HG03108 (cell line): ENCODE measurements around the gene CAMTA1.

Experiments used
- ATAC-seq: cut with Tn5 transposase; IDR thresholded peaks from one replicate; pipeline ENCODE4 v1.9.1; 2021; ENCODE audit warnings: moderate library complexity; ENCODE audit not compliant: unreplicated experiment

Gene CAMTA1

DNA sequence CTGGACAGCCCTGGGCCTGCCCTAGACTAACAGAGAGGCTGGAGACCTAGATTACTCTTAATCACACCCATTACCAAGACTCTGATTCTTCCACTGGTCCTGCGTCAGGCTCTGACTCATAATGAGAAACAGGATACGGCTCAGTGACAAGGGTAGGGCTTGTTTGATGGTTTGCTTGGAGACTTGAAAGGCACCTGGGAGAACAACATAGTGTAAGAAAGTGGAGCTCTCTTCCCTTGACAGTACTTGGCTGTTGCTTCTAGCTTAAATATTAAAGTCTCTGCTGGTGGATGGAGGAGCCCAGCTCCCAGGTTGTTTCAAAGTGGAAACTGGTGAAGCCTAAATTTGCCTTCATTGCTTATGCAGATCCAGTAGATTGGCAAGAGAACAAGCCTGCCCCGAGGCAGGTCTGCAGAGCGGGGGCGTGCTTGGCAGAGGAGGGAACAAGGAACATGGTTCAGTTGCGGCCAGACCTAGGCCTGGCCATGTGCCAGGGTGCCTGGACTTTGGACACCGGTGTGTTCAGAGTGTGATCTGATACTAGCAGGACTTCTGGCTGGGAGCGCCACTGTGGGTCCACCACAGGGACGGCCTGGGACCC, 480.6 kb downstream of the CAMTA1 start:
- no peak for ATAC-seq

DNA sequence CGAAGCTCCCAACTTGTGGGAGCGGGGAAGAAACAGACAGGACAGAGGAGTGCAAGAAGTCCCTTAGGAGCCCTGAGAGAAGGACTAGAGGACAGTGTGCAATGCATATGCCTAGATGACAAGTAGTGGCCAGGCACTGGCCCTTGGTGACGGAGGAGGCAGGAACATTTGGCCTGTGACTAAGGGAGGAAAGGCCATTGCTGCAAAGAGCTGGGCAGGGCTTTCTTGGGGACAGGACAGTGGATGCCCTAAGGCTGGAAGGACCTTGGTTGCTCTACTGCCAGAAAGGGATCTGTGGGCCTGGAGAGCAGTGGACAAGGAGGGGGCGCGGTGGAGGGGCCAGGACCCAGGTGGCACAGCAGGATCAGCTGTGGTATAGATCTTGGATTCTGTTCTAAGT, 481.3 kb downstream of the CAMTA1 start:
- no peak for ATAC-seq

DNA sequence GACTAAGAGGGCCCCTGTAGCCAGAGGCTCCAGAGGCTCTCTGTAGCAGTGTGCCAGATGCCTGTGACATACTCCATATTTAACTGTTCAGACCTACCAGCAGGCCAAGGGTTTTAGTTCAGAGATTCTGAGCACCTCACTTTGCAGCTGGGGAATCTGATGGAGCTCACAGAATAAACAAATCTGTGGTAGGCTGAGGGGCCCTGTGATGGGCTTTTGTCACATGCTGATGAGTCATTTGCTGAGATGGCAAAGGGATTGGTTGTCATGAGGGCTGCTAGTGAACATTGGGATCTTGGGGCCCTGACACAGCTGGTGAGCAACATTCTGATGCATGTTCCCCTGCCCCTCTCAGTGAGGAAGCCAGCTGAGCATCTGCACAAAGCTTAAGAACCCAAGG, 482.2 kb downstream of the CAMTA1 start:
- no peak for ATAC-seq

DNA sequence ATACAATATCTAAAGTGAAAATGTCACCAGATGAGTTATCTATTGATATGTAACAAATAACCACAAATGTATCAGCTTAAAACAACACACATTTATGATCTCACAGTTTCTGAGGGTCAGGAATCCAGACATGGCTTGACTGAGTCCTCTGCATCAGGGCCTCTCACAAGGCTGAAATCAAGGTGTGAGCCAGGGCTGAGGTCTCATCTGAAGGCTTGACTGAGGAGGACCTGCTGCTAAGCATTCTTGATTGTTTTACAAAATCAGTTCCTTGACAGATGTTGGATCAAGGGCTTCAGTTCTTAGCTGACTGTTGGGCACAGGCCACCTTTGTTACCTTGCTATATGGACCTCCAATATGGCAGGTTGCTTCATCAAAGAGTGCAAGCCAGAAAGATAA, 483.7 kb downstream of the CAMTA1 start:
- no peak for ATAC-seq

DNA sequence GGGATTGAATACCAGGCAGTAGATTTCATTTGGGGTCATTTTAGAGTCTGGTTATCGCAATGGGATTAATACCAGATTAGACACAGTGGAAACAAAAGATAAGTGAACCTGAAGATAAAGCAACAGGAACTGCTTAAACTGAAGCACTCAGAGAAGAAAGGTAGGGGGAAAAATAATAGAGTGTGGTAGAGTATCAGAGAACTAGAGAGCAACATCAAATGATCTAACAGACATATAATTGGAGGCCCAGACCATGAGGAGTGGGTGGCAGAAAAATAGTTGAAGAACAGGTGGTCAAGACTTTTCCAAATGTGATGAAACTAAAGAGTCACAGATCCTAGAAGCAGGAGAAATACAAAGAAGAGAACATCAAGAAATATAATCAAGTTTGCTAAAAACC, 484.3 kb downstream of the CAMTA1 start:
- ATAC-seq: no peak

DNA sequence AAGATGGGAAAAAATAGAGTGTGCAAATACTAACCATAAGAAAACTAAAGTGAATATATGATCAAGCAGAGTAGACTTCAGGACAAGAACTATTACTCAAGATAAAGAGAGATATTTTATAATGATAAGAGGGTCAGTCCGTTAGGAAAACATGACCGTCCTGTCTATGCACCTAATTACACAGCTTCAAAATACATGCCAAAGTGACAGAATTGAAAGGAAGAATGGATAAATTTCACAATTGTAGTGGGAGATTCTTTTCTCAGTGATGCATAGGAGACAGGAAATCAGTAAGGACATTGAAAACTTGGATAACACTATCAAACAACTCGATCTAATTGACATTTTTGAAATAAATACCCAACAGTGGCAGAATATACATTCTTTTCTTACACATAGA, 489.0 kb downstream of the CAMTA1 start:
- no peak for ATAC-seq

DNA sequence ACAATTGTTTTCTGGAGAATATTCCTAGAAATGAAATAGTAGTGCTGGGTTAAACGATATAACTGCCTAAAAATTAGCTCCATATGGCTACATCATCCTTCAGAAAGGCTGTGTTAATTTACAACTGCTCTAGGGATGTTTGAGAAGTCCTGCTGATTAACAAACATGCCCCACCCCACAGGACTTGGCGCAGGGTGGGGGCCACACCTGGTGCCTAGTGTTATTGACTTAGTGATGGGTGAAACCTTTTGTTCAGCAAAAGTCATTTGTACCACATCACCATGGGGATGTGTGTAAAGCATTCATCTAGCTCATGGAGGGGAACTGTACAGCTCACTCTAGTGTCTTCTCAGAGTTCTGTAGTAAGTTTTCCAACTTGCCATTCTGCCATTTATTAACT, 492.8 kb downstream of the CAMTA1 start:
- ATAC-seq: no peak

DNA sequence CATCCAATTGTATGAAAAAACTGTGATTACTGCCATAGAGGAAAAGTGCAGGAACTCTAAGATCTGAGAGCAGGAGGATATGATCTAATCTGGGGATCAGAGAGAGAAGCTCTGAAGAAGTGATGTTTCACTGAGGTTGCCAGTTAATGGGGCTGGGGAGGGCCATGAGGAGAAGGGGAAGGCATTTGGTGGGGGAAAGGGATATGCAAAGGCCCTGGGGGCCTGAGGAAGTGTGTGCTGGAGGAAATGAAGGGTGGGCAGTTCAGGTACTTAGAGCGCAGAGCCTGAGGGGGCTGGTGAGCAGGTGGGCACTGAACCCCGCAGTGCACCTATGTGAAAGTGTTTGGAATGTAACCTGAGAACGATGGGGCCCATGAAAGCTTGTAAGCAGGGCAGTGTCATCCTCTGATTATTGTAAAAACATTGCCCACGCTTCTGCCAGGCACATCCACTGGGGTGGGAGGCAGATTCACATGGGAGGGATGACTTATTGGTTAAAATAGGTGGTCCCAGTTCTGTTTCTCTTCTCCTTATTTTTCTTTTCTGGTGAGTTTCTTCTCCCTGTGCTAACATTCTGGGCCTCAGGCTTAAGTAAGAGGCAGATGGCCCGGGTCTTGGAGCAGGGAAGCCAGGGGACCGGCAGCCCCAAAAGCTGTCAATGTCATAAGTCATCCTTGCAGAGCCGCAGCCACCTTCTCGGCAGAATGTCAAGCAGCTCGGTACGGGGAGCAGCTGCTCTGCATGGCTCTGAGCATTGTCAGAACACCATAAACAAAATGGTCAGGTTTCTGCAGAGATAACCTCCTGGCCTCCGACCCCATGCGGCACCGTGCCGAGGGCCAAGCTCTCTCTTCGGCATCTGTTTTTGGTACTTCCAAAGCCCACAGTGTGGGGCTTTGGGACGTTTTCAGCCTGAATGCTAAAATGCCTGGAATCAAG, 493.8 kb downstream of the CAMTA1 start:
- no peak for ATAC-seq

DNA sequence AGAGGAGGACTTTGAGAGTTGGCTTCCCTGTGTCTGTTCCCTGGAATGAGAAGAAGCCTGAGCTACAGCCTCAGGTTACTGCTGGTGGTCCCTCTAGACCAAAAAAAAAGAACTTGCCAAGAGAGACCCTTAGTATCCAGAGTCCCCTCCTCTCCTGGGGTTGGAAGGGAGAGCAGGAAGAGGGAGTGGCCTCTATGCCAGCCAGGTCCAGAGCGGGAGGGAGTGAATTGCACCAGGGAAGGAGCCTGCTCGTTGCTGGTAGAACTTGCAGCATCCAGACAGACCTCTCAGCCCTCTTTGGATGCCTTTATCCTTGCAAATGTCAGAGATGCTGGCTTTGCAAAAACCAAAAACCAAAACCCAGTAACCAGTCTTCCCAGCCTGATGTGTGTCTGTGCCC, 494.5 kb downstream of the CAMTA1 start:
- no peak for ATAC-seq

DNA sequence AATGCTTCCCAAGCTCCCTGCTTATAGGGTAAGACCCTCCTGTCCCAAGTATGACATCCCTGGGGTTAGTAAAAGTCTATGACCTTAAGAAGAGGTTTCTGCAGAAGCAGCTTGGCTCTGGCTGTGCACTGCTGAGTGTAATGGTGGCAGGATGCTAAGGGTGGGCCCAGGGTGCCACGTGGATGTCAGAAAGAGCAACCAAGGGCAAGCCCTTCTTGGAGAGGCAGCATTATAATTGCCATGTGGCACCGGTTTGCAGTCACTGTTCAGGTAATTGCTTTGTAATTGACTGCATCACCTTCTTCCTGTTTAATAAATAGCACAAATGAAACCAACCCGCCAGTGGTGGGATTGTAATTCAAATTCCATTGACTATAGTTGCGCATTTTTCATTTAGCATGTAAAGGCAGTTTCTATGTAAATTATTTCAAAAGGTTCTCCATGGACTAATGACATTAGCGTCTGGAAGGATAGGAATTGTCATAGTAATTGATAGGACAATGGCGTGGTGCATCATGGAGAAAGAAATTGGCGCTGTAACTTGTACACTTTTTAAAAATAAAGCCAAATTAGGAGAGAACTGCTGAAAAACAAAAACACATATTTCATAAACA, 495.2 kb downstream of the CAMTA1 start:
- ATAC-seq: no peak

DNA sequence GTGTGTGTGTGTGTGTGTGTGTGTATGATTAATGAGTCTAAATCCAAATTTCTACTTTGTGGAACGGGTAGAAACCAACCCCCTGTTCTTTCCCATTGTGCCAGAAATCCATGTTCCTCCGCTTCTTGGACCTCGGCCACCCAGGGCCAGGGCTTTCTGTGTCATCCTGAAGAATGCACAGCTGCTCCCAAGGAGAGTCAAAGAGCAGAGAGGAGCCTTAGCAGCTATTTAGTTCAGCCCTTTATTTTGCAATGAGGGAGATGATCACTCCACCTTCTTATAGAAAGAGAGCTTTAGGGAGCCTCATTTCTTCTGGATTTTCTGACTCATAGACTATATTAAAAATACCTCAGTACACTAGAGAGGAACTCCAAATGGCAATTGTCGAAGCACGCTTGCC, 496.6 kb downstream of the CAMTA1 start:
- no peak for ATAC-seq

DNA sequence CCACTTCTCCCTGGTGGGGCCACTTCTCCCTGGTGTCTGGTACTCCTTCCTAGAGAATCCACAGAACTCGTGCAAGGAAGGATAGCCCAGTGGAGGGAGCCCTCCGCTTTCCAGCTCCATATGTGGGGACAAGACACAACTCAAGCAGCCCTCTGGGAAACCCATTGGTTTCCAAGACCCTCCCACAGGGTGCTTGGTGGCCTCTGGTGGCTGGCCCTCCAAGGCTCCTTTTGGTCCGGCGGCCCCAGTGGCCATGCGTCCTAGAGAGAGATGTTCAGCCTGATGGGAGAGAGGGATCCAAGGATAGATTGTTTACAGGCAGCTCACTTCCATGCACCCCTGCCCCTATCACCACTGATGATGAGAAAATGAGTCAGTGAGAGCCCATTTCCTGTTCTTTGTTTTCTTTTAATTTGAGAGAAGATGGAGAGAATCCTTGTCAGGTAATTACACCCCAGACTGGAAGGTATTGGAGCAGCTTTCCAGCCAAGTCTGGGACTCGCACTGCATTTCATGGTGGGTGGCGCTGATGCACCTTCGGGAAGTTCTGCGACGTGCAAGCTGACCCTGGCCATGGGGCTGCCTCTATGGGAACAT, 499.7 kb downstream of the CAMTA1 start:
- no peak for ATAC-seq

DNA sequence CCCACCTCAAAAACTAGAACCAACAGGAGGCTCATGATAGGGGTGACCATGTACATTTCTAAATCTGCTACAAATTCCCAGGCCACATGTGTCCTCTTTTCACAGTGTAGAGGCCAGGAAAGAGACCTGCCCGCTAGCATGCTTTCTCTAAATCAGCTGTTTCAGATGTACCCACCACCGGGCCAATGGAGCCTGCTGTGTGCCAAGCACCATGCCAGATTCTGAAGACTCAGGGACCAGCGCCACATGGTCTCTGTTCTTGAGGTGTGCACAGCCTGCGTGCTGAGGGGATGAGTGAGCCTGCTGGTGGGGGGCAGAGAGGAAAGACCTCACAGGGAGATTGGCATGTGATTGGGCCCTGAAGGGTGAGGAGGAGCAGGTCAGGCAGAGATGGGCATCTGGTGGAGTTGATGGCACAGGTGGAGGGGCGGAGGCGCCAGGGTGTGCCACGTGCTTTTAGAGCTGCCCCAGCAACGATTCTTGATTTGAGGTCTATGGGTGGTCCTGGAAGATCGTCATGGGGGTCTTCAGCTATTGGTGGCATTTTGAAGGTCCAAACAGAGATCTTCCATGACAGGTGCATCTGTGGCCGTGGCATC, 500.7 kb downstream of the CAMTA1 start:
- ATAC-seq: no peak

DNA sequence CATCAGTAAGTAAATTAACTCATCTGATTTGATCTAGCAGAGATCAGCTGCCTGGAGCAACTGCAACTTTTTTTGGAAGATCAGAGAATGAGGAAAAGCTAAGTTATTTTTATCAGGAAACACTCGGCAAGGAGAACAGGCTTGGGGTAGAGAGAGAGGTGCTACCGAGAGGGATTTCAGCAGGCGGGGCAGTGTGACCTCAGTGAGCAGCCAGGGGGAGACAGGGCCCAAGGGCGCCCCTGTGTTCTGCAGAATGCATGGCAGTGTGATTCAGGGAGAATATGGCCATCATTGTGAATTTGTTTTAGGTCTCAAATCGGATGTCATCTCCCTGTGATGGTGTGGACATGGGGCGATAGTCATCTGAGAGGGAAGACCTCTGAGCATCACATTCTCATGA, 501.8 kb downstream of the CAMTA1 start:
- no peak for ATAC-seq

DNA sequence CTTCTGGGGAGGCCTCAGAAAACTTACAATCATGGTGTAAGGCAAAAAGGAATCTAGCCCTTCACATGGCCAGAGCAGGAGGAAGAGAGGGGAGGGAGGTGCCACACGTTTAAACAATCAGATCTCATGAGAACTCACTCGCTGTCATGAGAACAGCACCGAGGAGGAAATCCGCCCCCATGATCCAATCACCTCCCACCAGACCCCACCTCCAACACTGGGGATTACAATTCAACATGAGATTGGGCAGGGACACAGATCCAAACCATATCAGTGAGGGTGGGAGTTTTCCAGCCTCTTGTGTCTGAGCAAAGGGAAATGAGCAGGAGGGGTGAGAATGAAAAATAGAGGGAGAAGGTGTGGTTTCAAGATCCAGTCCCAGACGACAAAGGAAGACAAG, 503.7 kb downstream of the CAMTA1 start:
- ATAC-seq: no peak

DNA sequence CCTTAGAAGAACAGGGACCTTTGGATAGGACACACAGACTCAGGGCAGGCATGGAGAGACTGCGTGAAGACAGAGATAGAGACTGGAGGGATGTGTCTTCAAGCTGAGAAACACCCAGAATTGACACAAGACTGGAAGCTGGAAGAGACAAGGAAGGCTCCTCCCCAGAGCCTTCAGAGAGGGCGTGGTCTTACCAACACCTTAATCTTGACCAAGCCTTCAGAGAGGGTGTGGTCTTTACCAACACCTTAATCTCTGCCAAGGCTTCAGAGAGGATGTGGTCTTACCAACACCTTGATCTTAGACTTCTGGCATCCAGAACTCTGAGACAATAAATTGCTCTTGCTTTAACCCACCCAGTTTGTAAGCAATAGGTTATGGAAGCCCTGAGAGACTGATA, 504.4 kb downstream of the CAMTA1 start:
- ATAC-seq: no peak

DNA sequence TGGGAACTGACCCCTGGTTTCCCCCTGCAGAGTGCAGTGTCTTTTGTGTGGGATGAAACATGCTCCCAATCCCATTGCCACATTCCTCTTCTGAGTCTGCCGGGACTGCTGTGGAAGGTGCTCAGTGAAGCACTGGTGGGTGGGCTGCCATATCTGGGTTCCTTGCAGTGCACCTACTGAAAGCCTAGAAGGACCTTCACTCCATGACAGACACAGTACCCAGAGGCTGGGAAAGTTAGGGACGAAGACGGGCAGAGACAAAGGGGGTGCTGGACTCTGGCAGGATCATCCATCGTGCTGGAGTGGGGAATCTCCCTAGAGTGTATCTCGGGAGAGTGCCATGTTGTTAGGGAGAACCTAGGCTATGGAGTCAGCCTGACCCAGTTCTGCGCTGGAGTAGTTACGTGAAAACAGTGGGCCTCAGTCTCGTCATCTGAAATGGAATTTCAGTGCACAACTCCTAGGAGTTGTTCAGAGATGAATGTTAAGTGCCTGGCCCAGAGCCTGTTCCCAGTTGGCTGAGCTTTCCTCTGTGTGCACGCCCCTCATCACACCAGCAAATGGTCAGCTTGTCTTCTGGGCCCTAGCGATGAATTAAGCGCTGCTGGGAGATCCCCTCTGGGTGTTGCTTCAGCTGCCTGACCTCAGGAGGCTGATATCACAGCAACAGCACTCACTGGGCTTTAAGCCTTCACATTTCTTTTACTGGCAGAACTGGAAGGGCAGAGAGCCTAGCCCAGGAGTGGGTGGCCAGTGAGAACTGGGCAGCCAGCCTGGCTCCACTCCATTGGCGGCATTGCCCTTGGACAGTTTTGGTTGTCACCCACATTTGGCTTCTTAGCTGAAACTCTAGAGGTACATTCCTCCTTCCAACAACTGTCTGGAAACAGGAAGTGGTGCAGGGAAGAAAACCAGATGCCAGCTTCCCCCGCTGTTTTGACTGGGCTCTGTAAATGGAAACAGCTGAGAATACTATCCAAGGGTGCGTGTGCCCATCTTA, 506.0 kb downstream of the CAMTA1 start:
- no peak for ATAC-seq

DNA sequence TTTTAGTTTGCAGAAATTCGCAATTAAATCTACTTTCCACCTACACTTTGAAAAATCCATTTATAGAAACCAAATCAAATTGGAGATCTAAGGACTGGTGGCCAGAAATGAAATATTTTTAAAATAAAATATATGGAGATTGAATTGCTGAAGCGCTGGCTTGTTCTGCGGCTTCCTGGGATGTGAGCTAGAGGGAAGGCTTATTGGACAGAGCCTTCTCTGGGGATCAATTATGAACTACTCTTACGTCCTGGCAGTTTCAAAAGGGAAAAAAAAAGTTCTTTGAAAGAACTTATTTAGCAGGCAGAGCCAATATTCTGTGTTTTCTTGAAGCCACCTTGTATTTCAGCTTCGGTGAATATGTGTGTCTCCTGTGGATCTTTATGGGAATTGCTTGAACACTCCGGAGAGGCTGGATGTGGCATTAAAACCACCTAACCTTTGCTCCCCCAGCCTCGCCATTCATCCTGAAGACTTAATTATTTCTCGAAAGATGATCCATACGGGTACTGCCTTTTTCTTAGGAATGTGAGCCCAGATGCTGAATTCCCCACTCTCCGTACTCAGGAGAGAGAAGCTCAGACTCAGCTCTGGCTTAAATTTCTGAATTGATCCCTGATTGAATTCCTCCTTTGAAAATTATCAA, 506.9 kb downstream of the CAMTA1 start:
- ATAC-seq: no peak

DNA sequence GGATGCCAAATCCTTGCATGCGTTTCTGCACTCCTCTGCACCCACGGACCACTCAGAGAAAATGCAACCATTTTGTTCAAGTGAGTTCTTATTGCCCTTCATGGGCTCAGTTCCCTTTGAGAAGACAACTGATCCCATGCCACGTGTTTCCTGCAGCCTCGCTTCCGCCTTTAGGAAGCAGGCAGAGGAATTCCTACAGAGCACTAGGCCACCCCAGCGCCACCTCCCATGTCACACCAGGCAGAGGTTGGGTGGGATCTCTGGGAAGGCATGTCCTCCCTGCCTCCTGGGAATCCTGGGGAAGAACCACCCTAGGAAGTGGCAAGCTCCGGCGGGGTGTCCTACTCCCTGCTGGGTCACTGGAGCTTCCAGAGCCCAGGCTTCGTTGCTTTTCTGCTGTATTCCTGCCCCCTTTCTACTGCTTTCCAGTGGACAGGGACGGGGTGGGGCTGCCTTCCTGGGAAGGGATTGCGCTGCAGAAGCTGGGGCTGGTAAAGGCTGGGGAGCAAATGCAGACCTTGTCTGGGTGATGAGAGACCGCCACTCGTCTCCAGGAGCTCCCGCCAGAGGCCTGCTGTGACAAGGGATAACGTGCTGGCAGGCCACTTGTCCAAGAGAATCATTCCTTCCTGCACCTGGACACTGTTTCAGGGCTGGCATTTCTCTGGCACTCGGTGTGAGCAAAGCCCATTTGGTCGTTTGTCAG, 507.6 kb downstream of the CAMTA1 start:
- ATAC-seq: no peak
